Left lung (tissue), 10 donors: Measurements from ENCODE around the gene NEDD9. TPM values are rescaled to one million over a fixed set of nuclear protein-coding genes. Genes with fewer than 3 reads are reported as not detected.
A peak's percentile ranks its signal among the peaks of the same experiment; 100 is the strongest.

ENCODE experiments used
- ATAC-seq: fragments of 200-7000 bp; cut with Tn5 transposase; one replicate; pipeline ENCODE4 v1.9.1; 2020; ENCODE audit warnings: moderate library complexity
- DNase-seq, 4 donors: peaks; one replicate each; pipeline ENCODE4 v3.0.0-alpha.2; 2013 to 2020
- H3K27ac ChIP-seq, 2 donors: fragments of 200-600 bp; sonication (generic) in 1 of 2; one replicate each; pipeline versions ENCODE4 v1.5.0 to v1.8.0; 2020 to 2021
- H3K27me3 ChIP-seq, 2 donors: fragments of 200-600 bp; sonication (generic) in 1 of 2; one replicate each; pipeline versions ENCODE4 v1.5.0 to v1.8.0; 2020 to 2021
- H3K36me3 ChIP-seq, 2 donors: fragments of 200-600 bp; sonication (generic) in 1 of 2; one replicate each; pipeline versions ENCODE4 v1.5.0 to v1.8.0; 2020 to 2021
- H3K4me1 ChIP-seq, 2 donors: fragments of 200-600 bp; one replicate each; pipeline ENCODE4 v1.8.0; 2021
- H3K4me3 ChIP-seq, 2 donors: fragments of 200-600 bp; sonication (generic) in 1 of 2; one replicate each; pipeline versions ENCODE4 v1.5.0 to v1.8.0; 2020 to 2021; ENCODE audit warnings: mild to moderate bottlenecking in 1 of 2
- H3K9me3 ChIP-seq, 2 donors: fragments of 200-600 bp; sonication (generic) in 1 of 2; one replicate each; pipeline versions ENCODE4 v1.5.0 to v1.8.0; 2020 to 2021
- CTCF ChIP-seq, 2 donors: fragments of 200-600 bp; sonication (generic) in 1 of 2; IDR thresholded peaks; one replicate each; pipeline versions ENCODE4 v1.5.0 to v1.8.0; 2021; ENCODE audit warnings: antibody characterized with exemption in 2 of 2
- intact Hi-C, 2 donors: fragments of 100-400 bp; cut with DNase I; formaldehyde crosslinking; loops; one replicate each; pipeline versions ENCODE4 v1.11.2 to v1.14.2; 2022
- polyA plus RNA-seq, 6 donors: library from polyadenylated mRNA; unstranded; fragments of 120-200 nt; gene quantifications; one replicate each; pipeline ENCODE4 v1.2.1, GENCODE V29; 2013; ENCODE audit not compliant: insufficient read length in 6 of 6
- total RNA-seq, 2 donors: library from RNA; stranded (reverse); fragmentation: NEBNext Ultra II Directional; extraction: Animal tissue kit (Norgen Biotek cat#: 25700); gene quantifications; one replicate each; pipeline ENCODE4 v1.2.1, GENCODE V29; 2021
- donor health status: DM: no; HTN: yes; CAD: no.
- donor health status: DM: no; HTN: no; CAD: no.

NEDD9 gene
- total and polyA plus RNA-seq, 8 donors, result 54.3 to 193 (median 59.5) TPM

DNA sequence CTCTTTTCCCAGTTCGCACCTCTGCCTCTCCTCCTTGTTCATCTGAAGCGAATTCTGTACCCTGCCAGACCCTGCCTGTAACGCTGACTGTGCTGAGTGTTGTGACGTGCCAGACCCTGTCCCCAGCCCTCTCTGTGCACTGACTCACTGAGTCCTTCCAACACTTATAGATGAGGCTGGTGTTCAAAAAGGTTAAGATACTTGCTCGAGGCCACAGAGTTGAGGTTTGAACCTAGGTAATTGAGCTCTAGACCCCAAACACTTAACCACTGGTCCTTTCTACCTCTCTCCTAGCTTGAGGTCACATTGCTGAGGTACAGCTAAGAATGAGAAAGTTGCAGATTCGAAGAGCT is 45.7 kb upstream of the NEDD9 start:
- no peak for ATAC-seq
- H3K27ac ChIP-seq, result peak overlapping the region; percentile 68 to 76
- H3K9me3 ChIP-seq, result no peaks in the 10 kb centered on the region
- no peak for TF ChIP-seq CTCF (IDR thresholded peaks at IDR 0.05)
- H3K4me1 ChIP-seq, result peaks cover 30 to 36% of the 10 kb centered on the region in 2 donors
- H3K27me3 ChIP-seq, result no peaks in the 10 kb centered on the region
- DNase-seq, result no peak
- no peaks in the 10 kb centered on the region for H3K36me3 ChIP-seq
- intact Hi-C loops, result no loop called here
- no peak overlapping the region for H3K4me3 ChIP-seq

GRCh38 chr6:11277275-11278206 is 45.1 kb upstream of the NEDD9 start:
- intact Hi-C loops, result no loop called here
- TF ChIP-seq CTCF (IDR thresholded peaks at IDR 0.05), result no peak
- H3K36me3 ChIP-seq, result peaks cover 0 to 3% of the 10 kb centered on the region in 2 donors
- H3K4me3 ChIP-seq, result no peak overlapping the region
- DNase-seq (peak in 2 of 4 donors; percentile 48 to 62), ATAC-seq (peak; percentile 73)
- H3K4me1 ChIP-seq, result peaks cover 33 to 36% of the 10 kb centered on the region in 2 donors
- no peaks in the 10 kb centered on the region for H3K9me3 ChIP-seq
- no peaks in the 10 kb centered on the region for H3K27me3 ChIP-seq
- peak overlapping the region; percentile 68 to 76 for H3K27ac ChIP-seq

- H3K4me3 ChIP-seq, result no peak overlapping the region
- no peaks in the 10 kb centered on the region for H3K9me3 ChIP-seq
- peaks cover 0 to 6% of the 10 kb centered on the region in 2 donors for H3K36me3 ChIP-seq
- ATAC-seq (no peak), DNase-seq (no peak)
- TF ChIP-seq CTCF (IDR thresholded peaks at IDR 0.05), result no peak
- H3K27me3 ChIP-seq, result no peaks in the 10 kb centered on the region
- H3K27ac ChIP-seq, result peak overlapping the region; percentile 68 to 76
- intact Hi-C loops, result no loop called here
- H3K4me1 ChIP-seq, result peaks cover 36 to 37% of the 10 kb centered on the region in 2 donors
Measured at GRCh38 chr6:11276911-11277274, 44.4 kb upstream of the NEDD9 start.

DNA sequence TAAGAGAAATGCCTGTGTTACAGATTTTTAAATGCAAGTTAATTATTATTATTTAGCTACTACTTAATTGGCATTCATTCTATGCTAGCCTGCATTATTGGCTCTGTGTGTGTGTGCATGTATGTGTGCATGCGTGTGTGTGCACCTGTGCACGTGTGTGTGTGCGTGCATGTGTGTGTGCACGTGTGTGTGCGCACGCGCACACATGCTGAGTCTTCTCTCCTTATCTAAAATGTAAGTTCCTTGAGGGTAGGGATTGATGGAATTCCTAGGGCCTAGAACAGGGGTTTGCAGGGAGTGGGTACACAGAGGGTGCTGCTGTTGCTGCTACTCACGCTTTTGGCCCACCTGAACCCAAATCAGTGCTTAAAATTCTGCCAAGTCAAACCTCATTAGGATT is 43.8 kb upstream of the NEDD9 start:
- peak overlapping the region; percentile 68 to 76 for H3K27ac ChIP-seq
- H3K4me1 ChIP-seq, result peaks cover 36 to 43% of the 10 kb centered on the region in 2 donors

More for the DNA sequence above, 43.8 kb upstream of the NEDD9 start:
- ATAC-seq (no peak), DNase-seq (no peak)
- Histone ChIP-seq H3K36me3 (peaks cover 0 to 6% of the 10 kb centered on the region in 2 donors), H3K27me3 (no peaks in the 10 kb centered on the region), H3K9me3 (no peaks in the 10 kb centered on the region), H3K4me3 (no peak overlapping the region)
- intact Hi-C loops, result no loop called here
- no peak for TF ChIP-seq CTCF (IDR thresholded peaks at IDR 0.05)
